CD14-positive monocyte (primary cell): ENCODE measurements around the gene TPRG1. TPM values are rescaled to one million over a fixed set of nuclear protein-coding genes. Genes with fewer than 3 reads are reported as not detected.

ENCODE experiments used
- DNase-seq, 3 donors: peaks; one replicate each; pipeline ENCODE4 v3.0.0-alpha.2; 2011 to 2022
- H2AFZ ChIP-seq: 2 replicates; pipeline ENCODE4 v1.6.0; 2012; ENCODE audit warnings: mild to moderate bottlenecking, low read depth, low read length, inconsistent platforms; ENCODE audit not compliant: insufficient read depth, poor library complexity, severe bottlenecking
- H3K27ac ChIP-seq, 2 donors: 1 replicate in 1 of 2; 2 replicates in 1 of 2; pipeline ENCODE4 v1.5.1; 2012 to 2013; ENCODE audit warnings: low read length in 2 of 2, control low read depth in 1 of 2, inconsistent platforms in 1 of 2, low read depth in 1 of 2, mild to moderate bottlenecking in 1 of 2
- H3K27me3 ChIP-seq, 2 donors: one replicate each; pipeline versions ENCODE4 v1.6.0 to v1.6.1; 2011 to 2013; ENCODE audit warnings: low read length in 2 of 2; ENCODE audit not compliant: control insufficient read depth in 2 of 2, insufficient read depth in 2 of 2
- H3K36me3 ChIP-seq, 2 donors: replicated peaks in 1 of 2; 1 replicate in 1 of 2; 2 replicates in 1 of 2; pipeline versions ENCODE4 v1.5.1 to v1.6.1; 2012 to 2013; ENCODE audit warnings: low read length in 2 of 2, control low read depth in 1 of 2, inconsistent platforms in 1 of 2, mild to moderate bottlenecking in 1 of 2; ENCODE audit not compliant: insufficient read depth in 2 of 2, control insufficient read depth in 1 of 2
- H3K4me1 ChIP-seq, 2 donors: 1 replicate in 1 of 2; 2 replicates in 1 of 2; pipeline versions ENCODE4 v1.5.1 to v1.6.1; 2012 to 2013; ENCODE audit warnings: low read length in 2 of 2, control low read depth in 1 of 2, inconsistent platforms in 1 of 2, mild to moderate bottlenecking in 1 of 2, moderate library complexity in 1 of 2; ENCODE audit not compliant: insufficient read depth in 2 of 2, control insufficient read depth in 1 of 2
- H3K4me2 ChIP-seq: replicated peaks from 2 replicates; pipeline ENCODE3; 2012; ENCODE audit warnings: low read length, moderate library complexity, mild to moderate bottlenecking; ENCODE audit not compliant: poor library complexity, severe bottlenecking; ENCODE audit errors: extremely low read depth
- H3K4me3 ChIP-seq, 3 experiments: fragments of 200-600 bp in 1 of 3; sonication (generic) in 1 of 3; replicated peaks in 1 of 3; 1 replicate in 2 of 3; 2 replicates in 1 of 3; pipeline ENCODE4 v1.5.1; 2011 to 2013; ENCODE audit warnings: low read length in 3 of 3, mild to moderate bottlenecking in 3 of 3, control low read depth in 2 of 3, low read depth in 2 of 3, inconsistent platforms in 1 of 3, moderate library complexity in 1 of 3
- H3K79me2 ChIP-seq: 2 replicates; pipeline ENCODE4 v1.6.0; 2012; ENCODE audit warnings: mild to moderate bottlenecking, control low read depth, inconsistent platforms, low read length, moderate library complexity; ENCODE audit not compliant: insufficient read depth
- H3K9ac ChIP-seq: 2 replicates; pipeline ENCODE4 v1.6.0; 2017; ENCODE audit warnings: low read length, mild to moderate bottlenecking; ENCODE audit not compliant: insufficient read depth, poor library complexity, severe bottlenecking
- H3K9me3 ChIP-seq, 2 donors: replicated peaks in 1 of 2; 1 replicate in 1 of 2; 2 replicates in 1 of 2; pipeline versions ENCODE4 v1.5.1 to v1.6.1; 2012 to 2013; ENCODE audit warnings: low read length in 2 of 2, control low read depth in 1 of 2; ENCODE audit not compliant: control insufficient read depth in 1 of 2, insufficient read depth in 1 of 2
- H4K20me1 ChIP-seq: 2 replicates; pipeline ENCODE4 v1.6.0; 2012; ENCODE audit warnings: mild to moderate bottlenecking, low read length, control low read depth, moderate library complexity; ENCODE audit not compliant: insufficient read depth
- H3K27ac Mint-ChIP-seq, 7 donors: one replicate each; pipeline ENCODE4 v1.8.0; 2020; ENCODE audit warnings: mild to moderate bottlenecking in 7 of 7, mixed read lengths in 7 of 7, moderate library complexity in 6 of 7, inconsistent platforms in 2 of 7
- H3K27me3 Mint-ChIP-seq, 3 donors: one replicate each; pipeline ENCODE4 v1.8.0; 2021 to 2022; ENCODE audit warnings: low read depth in 3 of 3, mild to moderate bottlenecking in 3 of 3, mixed read lengths in 3 of 3, moderate library complexity in 3 of 3, inconsistent platforms in 1 of 3
- H3K36me3 Mint-ChIP-seq, 2 donors: one replicate each; pipeline ENCODE4 v1.8.0; 2020; ENCODE audit warnings: mixed read lengths in 2 of 2, inconsistent platforms in 1 of 2, mild to moderate bottlenecking in 1 of 2
- H3K4me1 Mint-ChIP-seq: one replicate; pipeline ENCODE4 v1.8.0; 2020; ENCODE audit warnings: mild to moderate bottlenecking, mixed read lengths
- H3K4me3 Mint-ChIP-seq, 2 donors: one replicate each; pipeline ENCODE4 v1.8.0; 2020; ENCODE audit warnings: mild to moderate bottlenecking in 2 of 2, mixed read lengths in 2 of 2, moderate library complexity in 1 of 2
- H3K9me3 Mint-ChIP-seq, 7 donors: one replicate each; pipeline ENCODE4 v1.8.0; 2020 to 2022; ENCODE audit warnings: mixed read lengths in 7 of 7, mild to moderate bottlenecking in 6 of 7, moderate library complexity in 6 of 7, inconsistent platforms in 2 of 7
- CTCF ChIP-seq: fragments of 200-600 bp; IDR thresholded peaks from one replicate; pipeline ENCODE4 v1.8.0; 2022; ENCODE audit warnings: antibody characterized with exemption, mild to moderate bottlenecking
- WGBS: methylation state at CpG from one replicate; pipeline ENCODE4 v1.1.5; 2013; ENCODE audit warnings: missing lambda C conversion rate; ENCODE audit not compliant: insufficient coverage; 5-methylcytosine and 5-hydroxymethylcytosine counted together
- intact Hi-C, 2 donors: fragments of 100-400 bp; cut with micrococcal nuclease; formaldehyde crosslinking; loops; one replicate each; pipeline versions ENCODE4 v1.15.0 to v1.15.1; 2023
- polyA minus RNA-seq: library from RNA; depleted of rRNA, polyadenylated mRNA; stranded (reverse); fragments of >200 nt; gene quantifications from 2 replicates; pipeline ENCODE4 v1.2.3, GENCODE V29; 2012
- polyA plus RNA-seq, 3 donors: library from polyadenylated mRNA; depleted of rRNA in 1 of 3; unstranded in 2 of 3; stranded (reverse) in 1 of 3; fragments of 300-500 nt in 2 of 3; fragments of >200 nt in 1 of 3; fragmentation: Illumina TruSeq in 2 of 3; gene quantifications; 1 replicate in 2 of 3; 2 replicates in 1 of 3; pipeline ENCODE4 v1.2.3, GENCODE V29; 2012 to 2021
- total RNA-seq, 12 experiments: library from RNA in 1 of 12; stranded (reverse) in 1 of 12; fragments of 120-200 nt in 1 of 12; gene quantifications; one replicate each; pipeline ENCODE4 v1.2.4 and lab custom pipeline; 2013 to 2026; ENCODE audit warnings: mixed read lengths in 6 of 12, inconsistent platforms in 1 of 12

TPRG1 gene
- total RNA-seq (2013) = 1.2 TPM
- 1 to 10 TPM in 1 of 3 donors, under 1 TPM in 2; 0.14 to 1.7 (median 0.55) TPM for polyA plus RNA-seq
- 0.72 and 1.1 TPM in 2 replicates for polyA minus RNA-seq
- total RNA-seq (lab: John Stamatoyannopoulos, UW) = 1.9 to 7.4 (median 4.6) reads per million in 11 experiments

- Mint-ChIP-seq H3K4me3 (no peak within 1 kb of the TSS), H3K9me3 (peaks cover 0 to 4% (median 0%) of the 10 kb centered on the region in 7 donors), H3K27me3 (peaks cover 0 to 3% (median 0%) of the 10 kb centered on the region in 3 donors), H3K4me1 (peaks cover 2% of the 10 kb centered on the region), H3K27ac (no peak within 1 kb of the TSS), H3K36me3 (no peaks in the 10 kb centered on the region)
- Histone ChIP-seq H3K9ac (no peak within 1 kb of the TSS), H4K20me1 (no peaks in the 10 kb centered on the region), H3K27ac (no peak within 1 kb of the TSS), H3K4me2 (no peak within 1 kb of the TSS), H3K27me3 (no peaks in the 10 kb centered on the region), H3K9me3 (no peaks in the 10 kb centered on the region), H3K4me1 (no peaks in the 10 kb centered on the region), H2AFZ (no peak within 1 kb of the TSS), H3K4me3 (no peak within 1 kb of the TSS), H3K36me3 (no peaks in the 10 kb centered on the region), H3K79me2 (no peaks in the 10 kb centered on the region)
- DNase-seq = no peak
- no peak for TF ChIP-seq CTCF
- intact Hi-C loops = no loop called here
- WGBS = no CpG with 5 or more reads among the region's 1 CpG
Observed at GRCh38 chr3:189171707-189172106, at the start of gene TPRG1. TPRG1 (plus strand) TSS chr3:189171971; CDS start chr3:189207385, 35,414 bp downstream.

GRCh38 chr3:189122110-189122509 is 49.7 kb upstream of the TPRG1 start:
- H3K36me3 ChIP-seq = no peaks in the 10 kb centered on the region
- no peak for DNase-seq
- Mint-ChIP-seq H3K9me3 (peaks cover 18 to 27% (median 25%) of the 10 kb centered on the region in 7 donors), H3K4me3 (no peak overlapping the region), H3K27ac (no peak overlapping the region), H3K27me3 (peaks cover 0 to 2% (median 1%) of the 10 kb centered on the region in 3 donors), H3K4me1 (peaks cover 2% of the 10 kb centered on the region), H3K36me3 (peaks cover 0 to 3% of the 10 kb centered on the region in 2 donors)
- H3K27ac ChIP-seq = no peak overlapping the region
- TF ChIP-seq CTCF = no peak
- no CpG with 5 or more reads among the region's 2 CpGs for WGBS
- H3K27me3 ChIP-seq = no peaks in the 10 kb centered on the region
- no peak overlapping the region for H3K4me3 ChIP-seq
- no peak overlapping the region for H2AFZ ChIP-seq
- intact Hi-C loops = no loop called here
- peaks cover 14 to 19% of the 10 kb centered on the region in 2 donors for H3K9me3 ChIP-seq
- no peaks in the 10 kb centered on the region for H3K4me1 ChIP-seq
- no peak overlapping the region for H3K4me2 ChIP-seq
- no peaks in the 10 kb centered on the region for H3K79me2 ChIP-seq
- no peak overlapping the region for H3K9ac ChIP-seq
- no peaks in the 10 kb centered on the region for H4K20me1 ChIP-seq
